Measurements from ENCODE around the gene MSX2. TPM values are rescaled to one million over a fixed set of nuclear protein-coding genes. Genes with fewer than 3 reads are reported as not detected.

The MSX2 gene
- total and polyA plus RNA-seq, 2 of the 8 experiments (the other 6 are each of a cell fraction or from before 2014, with no cell fraction given) = 0.24 to 0.47 TPM

DNA sequence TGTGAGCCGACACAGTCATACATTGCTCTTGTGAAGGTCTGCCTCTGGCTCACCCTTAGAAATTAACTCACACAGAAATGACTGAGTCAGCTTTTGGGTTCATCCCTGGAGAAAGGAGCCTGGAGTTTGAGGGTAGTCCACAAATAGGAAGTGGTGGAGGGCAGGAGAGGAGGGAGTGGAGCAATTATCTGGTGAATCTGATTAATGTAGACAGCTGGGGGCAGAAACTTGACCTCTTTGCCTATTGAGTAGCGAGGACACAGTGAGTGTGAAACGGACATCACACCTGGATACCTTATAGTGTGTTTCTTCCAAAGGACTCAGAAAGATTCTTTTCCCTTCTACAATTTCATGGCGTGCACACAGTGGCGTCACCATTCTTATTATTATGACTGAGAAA is 48.5 kb upstream of the MSX2 start:
- H3K9me3 ChIP-seq (ENCODE audit: insufficient read depth in 2 of 2, low read depth in 1 of 2, low read length in 1 of 2) = no peaks in the 10 kb centered on the region
- ChIA-PET POLR2A (ENCODE audit: partially characterized antibody) (no interaction called here), CTCF (ENCODE audit: partially characterized antibody) (interaction anchor here (1.1 kb wide), 1 partner anchor 251 kb away, joined by 3 read pairs; no protein-coding TSS in a partner anchor)
- no peak overlapping the region for H2AK5ac ChIP-seq (ENCODE audit: low read depth, low read length)
- H2BK20ac ChIP-seq (ENCODE audit: low read length) = no peak overlapping the region
- no peaks in the 10 kb centered on the region for H3K79me1 ChIP-seq (ENCODE audit: low read depth, low read length)
- DNase-seq (ENCODE audit: low read depth in 1 of 2, low spot score in 2 of 2) (no peak), FAIRE-seq (no peak)
- H3K9ac ChIP-seq (replicated peaks in 1 of 4; ENCODE audit: extremely low read depth in 1 of 4, low read depth in 3 of 4, low read length in 3 of 4) = no peak overlapping the region
- H3K4me1 ChIP-seq (replicated peaks in 1 of 4; ENCODE audit: control insufficient read depth in 3 of 4, insufficient read depth in 4 of 4, low read length in 3 of 4) = 0 out of 7 replicates have a peak, but pooled peaks cover 0 to 2% (median 0%) of the 10 kb centered on the region in 4 experiments
- no peak overlapping the region for H2BK12ac ChIP-seq (ENCODE audit: low read depth, low read length)
- no peak overlapping the region for H3K27ac ChIP-seq (ENCODE audit: low read depth, low read length)
- no peak overlapping the region for H2BK5ac ChIP-seq (ENCODE audit: low read depth, low read length)
- no peak overlapping the region for H3K56ac ChIP-seq (replicated peaks; ENCODE audit: insufficient read length, low read depth, low read length)
- H4K91ac ChIP-seq (replicated peaks; ENCODE audit: insufficient read length, low read length) = no peak overlapping the region
- 93% methylated on average over 5 of the region's 5 CpGs; no CpG with 5 or more reads in 1 of the 2 experiments for WGBS, 2 experiments (ENCODE audit: extremely low coverage in 1 of 2, insufficient coverage in 1 of 2, insufficient read length in 1 of 2, insufficient replicate concordance in 2 of 2, low coverage in 1 of 2, low lambda C conversion rate in 2 of 2, missing lambda C conversion rate in 1 of 2)
- H2AFZ ChIP-seq (ENCODE audit: low read length) = no peak overlapping the region
- H3K27me3 ChIP-seq (replicated peaks in 1 of 4; ENCODE audit: control insufficient read depth in 3 of 4, extremely low read depth in 1 of 4, insufficient read depth in 3 of 4, low read length in 3 of 4) = no peaks in the 10 kb centered on the region
- no peak overlapping the region for H3K4me3 ChIP-seq (ENCODE audit: extremely low read depth in 1 of 4, insufficient read depth in 2 of 4, low read depth in 3 of 4, low read length in 4 of 4)
- no peak overlapping the region for H2BK120ac ChIP-seq (replicated peaks; ENCODE audit: low read depth, low read length)
- H2BK15ac ChIP-seq (ENCODE audit: low read length) = no peak overlapping the region
- no peak overlapping the region for H3K4ac ChIP-seq (replicated peaks; ENCODE audit: insufficient read length, low read depth, low read length)
- no peak overlapping the region for H4K8ac ChIP-seq (ENCODE audit: extremely low read depth, insufficient read depth, low read length)
- H3K14ac ChIP-seq (ENCODE audit: insufficient read length) = no peak overlapping the region
- TF ChIP-seq JUN (IDR thresholded peaks at IDR 0.05; ENCODE audit: low read depth, low read length) (no peak), ASH2L (IDR thresholded peaks at IDR 0.05; ENCODE audit: low read length) (no peak), SUZ12 (IDR thresholded peaks at IDR 0.05; ENCODE audit: low read length) (no peak), CBX5 (IDR thresholded peaks at IDR 0.05; ENCODE audit: low read depth, low read length) (no peak), GABPA (IDR thresholded peaks at IDR 0.05; ENCODE audit: borderline replicate concordance, insufficient read depth, low read length) (no peak)
- TF ChIP-seq, protein P1, sequence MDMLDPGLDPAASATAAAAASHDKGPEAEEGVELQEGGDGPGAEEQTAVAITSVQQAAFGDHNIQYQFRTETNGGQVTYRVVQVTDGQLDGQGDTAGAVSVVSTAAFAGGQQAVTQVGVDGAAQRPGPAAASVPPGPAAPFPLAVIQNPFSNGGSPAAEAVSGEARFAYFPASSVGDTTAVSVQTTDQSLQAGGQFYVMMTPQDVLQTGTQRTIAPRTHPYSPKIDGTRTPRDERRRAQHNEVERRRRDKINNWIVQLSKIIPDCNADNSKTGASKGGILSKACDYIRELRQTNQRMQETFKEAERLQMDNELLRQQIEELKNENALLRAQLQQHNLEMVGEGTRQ (IDR thresholded peaks at IDR 0.05; ENCODE audit: low read length) = no peak
- H3K36me3 ChIP-seq (ENCODE audit: control insufficient read depth in 2 of 4, insufficient read depth in 4 of 4, low read length in 3 of 4) = no peaks in the 10 kb centered on the region
- H3K23me2 ChIP-seq (ENCODE audit: low read depth, low read length) = no peaks in the 10 kb centered on the region; the same call in 1 of the 2 replicates
- no peak overlapping the region for H3K23ac ChIP-seq (ENCODE audit: insufficient read length)
- no peak overlapping the region for H3K4me2 ChIP-seq (ENCODE audit: insufficient read depth in 1 of 2, low read depth in 2 of 2, low read length in 2 of 2)
- H4K20me1 ChIP-seq (replicated peaks in 1 of 2; ENCODE audit: control insufficient read depth in 1 of 2, insufficient read depth in 2 of 2, low read length in 2 of 2) = no peaks in the 10 kb centered on the region
- H3K18ac ChIP-seq (ENCODE audit: extremely low read depth, low read length) = no peak overlapping the region
- no peak overlapping the region for H4K5ac ChIP-seq (ENCODE audit: insufficient read length, low read depth, low read length)
- no peaks in the 10 kb centered on the region for H3K79me2 ChIP-seq (ENCODE audit: control insufficient read depth in 1 of 2, insufficient read depth in 2 of 2, low read length in 2 of 2)
